Measurements from ENCODE around the gene PLEKHA1.

The PLEKHA1 gene

GRCh38 chr10:122461729-122462532, 87.4 kb downstream of the PLEKHA1 start:
- DNase-seq (ENCODE audit: low read depth), result no peak

DNA sequence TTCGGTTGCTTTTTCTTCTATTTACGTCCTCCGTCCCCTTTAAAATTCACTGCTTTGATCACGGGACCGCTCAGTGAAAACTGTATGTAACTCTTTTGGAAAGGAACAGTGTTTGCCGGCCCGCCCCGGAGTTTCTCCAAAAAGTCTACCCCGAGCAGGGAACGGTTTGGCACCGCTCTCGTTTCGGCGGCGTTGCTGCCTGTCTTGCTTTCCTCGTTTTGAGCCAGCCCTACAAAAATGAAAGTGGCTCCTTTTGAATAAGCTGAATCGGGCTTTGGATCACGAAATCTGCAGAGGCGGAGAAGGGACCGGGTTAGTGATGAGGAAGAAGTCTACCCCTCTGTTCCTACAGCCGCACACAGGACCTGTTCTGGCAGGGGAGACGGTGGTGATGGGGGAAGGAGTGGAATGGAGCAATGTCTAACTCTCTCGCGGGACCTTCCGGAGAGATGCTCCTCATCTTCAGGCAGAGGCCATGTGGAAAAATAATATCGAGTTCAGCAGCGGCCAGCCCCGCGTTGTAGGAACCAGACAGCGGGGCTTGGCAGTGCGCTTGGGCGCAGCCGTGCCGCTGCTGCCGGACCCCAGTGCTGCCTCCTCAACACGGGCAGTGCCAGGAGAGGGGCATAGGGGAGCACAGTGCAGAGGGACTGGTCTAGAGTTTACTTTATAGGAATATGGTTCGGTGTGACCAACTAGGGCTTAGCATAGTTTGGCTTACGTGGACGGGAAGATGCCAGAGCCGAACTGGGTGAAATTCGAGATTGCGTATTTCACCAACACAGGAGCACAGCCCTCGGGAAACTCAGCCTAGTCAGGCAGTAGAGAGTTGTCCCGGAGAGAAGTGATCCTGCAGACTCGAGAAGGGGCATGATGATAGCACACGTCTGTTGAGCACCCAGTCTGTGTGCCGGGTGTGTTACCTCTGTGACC, 88.3 kb downstream of the PLEKHA1 start:
- no peak for DNase-seq (ENCODE audit: low read depth)

DNA sequence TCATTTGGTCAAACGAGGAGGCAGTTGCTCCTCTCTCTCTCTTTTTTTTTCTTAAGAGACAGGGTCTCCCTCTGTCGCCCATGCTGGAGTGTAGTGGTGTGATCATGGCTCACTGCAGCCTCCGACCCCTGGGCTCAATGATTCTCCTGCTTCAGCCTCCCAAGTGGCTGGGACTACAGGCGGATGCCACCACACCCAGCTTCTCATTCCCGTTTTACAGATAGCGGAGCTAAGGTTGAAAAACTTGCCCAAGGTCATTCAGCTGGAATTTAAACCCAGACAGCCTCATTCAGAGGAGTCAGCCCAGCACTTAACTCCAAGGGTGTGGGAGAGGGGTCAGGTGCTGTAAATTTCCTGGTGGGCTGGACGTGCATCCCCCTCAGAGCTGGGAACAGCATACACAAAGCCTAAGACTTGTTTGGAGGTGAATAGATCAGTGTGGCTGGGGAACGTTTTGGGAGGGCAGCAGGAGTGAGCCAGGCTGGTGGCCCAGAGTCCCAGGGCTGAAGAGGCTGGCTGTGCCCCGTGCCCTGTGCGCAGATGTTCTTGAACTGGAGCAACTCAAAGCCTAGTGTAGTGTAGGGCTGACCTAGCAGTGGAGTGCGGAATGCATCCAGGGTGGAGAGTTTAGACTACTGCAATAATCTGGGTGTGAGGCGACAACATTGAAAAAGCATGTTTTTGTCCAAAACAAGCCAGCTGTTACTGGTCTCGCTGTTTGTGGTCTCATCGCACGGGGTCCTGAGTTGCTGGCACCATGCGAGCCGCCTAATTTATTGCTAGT, 89.2 kb downstream of the PLEKHA1 start:
- no peak for DNase-seq (ENCODE audit: low read depth)

- no peak for DNase-seq (ENCODE audit: low read depth)
These were observed 89.7 kb downstream of the PLEKHA1 start for GRCh38 chr10:122464250-122464510.

DNA sequence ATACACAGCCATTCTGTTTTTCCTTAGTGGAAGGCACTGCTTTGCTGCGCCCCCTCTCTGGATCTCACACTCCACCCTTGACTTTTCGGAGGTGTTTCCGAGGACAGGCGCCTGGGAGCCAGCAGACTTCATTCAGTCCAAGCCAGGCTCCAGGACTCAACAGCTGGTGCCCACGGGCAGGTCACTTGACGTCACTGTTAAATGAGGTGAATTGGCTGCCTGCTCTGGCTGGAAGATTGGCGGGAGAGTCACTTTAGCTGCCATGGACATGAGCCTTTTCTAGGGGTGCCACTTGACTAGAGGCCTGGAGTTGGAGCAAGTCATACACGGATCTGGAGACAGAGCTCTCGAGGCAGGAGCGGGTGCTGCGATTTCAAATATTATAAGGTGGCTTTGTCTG, 90.1 kb downstream of the PLEKHA1 start:
- no peak for DNase-seq (ENCODE audit: low read depth)

GRCh38 chr10:122465401-122466040, 91.0 kb downstream of the PLEKHA1 start:
- no peak for DNase-seq (ENCODE audit: low read depth)

- DNase-seq (ENCODE audit: low read depth), result no peak
These were observed 92.5 kb downstream of the PLEKHA1 start for GRCh38 chr10:122466951-122467381.

- DNase-seq (ENCODE audit: low read depth), result no peak
These were observed 93.2 kb downstream of the PLEKHA1 start for GRCh38 chr10:122467701-122468100.

- DNase-seq (ENCODE audit: low read depth), result no peak
These were observed 93.9 kb downstream of the PLEKHA1 start for GRCh38 chr10:122468307-122468925.

GRCh38 chr10:122468926-122469781, 94.6 kb downstream of the PLEKHA1 start:
- no peak for DNase-seq (ENCODE audit: low read depth)

- no peak for DNase-seq (ENCODE audit: low read depth)
These were observed 95.3 kb downstream of the PLEKHA1 start for GRCh38 chr10:122469848-122470247.

- no peak for DNase-seq (ENCODE audit: low read depth)
These were observed 97.1 kb downstream of the PLEKHA1 start for GRCh38 chr10:122471531-122472177.

DNA sequence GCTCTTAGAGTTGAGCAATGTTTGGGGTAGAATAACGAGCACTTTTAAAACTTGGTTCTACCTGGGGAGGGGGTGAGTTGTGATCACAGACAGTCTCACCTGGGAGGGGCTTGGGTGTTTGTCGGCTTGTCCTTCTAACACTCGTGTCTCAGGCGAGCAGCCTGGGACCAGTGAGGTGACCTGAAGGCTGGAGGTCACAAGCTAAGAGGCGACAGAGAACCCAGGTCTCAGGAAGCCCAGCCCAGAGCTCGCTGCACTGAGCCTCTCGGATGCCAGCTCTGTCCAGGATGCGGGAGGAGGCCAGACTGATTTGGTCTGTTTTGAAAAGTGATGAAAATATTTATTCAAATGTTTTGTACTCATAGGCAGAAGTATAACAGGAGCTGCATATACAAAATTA, 98.6 kb downstream of the PLEKHA1 start:
- DNase-seq (ENCODE audit: low read depth), result no peak

GRCh38 chr10:122474131-122474818, 99.8 kb downstream of the PLEKHA1 start:
- no peak for DNase-seq (ENCODE audit: low read depth)

DNA sequence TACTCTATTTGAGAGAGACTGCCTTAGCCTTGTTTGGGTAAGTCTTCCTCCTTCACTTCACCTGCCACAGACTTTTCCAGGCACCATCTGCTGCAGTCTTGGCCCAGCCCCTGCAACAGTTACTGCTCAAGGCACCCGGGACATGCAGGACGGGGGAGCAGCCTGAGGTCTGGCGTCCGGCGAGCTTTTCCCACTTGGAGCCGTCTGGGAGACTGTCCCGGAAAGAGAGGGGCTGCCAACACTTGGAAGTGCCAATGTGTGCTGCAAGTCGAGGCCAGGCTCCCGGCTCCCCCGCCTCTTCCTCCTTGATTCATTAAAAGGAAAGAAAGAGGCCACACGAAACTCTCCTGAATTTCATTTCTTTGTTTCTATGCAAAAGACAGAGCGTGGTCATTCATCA, 100.6 kb downstream of the PLEKHA1 start:
- no peak for DNase-seq (ENCODE audit: low read depth)

DNA sequence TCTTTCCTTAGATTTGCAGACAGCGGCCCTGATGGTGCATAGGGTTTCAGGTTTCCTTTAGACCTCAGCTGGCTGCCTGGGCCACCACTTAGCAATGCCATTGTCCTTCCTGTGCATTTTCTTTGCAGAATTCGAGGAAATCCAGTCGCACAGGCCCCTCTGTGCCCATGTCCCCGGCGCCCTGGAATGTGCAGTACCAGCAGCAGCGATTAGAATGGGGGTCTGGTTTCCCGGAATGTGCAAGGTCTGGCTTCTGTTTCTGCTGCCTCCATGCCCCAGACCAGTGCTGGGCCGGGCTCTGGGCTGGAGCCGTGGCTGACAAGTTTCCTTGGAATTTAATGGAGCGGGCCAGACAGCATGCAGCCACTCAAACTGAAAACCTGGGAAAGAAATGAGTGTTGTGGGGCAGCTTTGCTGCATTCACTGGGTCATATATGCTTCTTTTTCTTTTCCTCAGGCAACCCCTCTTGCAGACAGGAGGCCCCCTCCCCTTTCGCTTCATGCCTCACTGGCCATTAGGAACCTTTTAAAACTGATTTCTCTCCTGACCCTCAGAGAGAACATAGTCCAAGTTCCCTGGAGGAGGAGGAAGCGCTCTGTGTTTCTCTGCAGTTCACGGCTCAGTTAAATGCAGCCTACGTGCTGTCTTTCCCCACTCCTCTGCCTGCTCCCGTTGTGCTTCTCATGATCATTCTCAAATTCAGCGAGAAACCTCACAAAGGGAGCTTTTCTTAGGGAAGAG, 101.3 kb downstream of the PLEKHA1 start:
- no peak for DNase-seq (ENCODE audit: low read depth)

DNA sequence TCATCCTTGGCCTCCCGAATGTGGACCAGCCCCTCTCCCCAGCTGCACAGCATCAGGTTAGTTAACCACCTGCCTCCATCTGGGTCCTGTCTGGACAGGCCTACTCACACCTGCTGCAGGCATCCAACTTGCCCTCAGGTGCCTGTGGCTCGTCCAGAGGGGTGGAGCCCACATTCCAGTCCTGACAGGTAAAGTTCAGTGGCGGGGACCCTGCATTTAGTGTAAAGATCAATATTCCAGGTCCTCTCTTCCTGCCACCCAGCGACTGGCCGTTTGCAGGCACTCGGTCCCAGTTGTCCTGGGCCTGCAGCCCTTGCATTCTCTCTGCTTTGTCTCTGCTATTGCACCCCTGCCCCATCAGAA, 101.8 kb downstream of the PLEKHA1 start:
- no peak for DNase-seq (ENCODE audit: low read depth)

DNA sequence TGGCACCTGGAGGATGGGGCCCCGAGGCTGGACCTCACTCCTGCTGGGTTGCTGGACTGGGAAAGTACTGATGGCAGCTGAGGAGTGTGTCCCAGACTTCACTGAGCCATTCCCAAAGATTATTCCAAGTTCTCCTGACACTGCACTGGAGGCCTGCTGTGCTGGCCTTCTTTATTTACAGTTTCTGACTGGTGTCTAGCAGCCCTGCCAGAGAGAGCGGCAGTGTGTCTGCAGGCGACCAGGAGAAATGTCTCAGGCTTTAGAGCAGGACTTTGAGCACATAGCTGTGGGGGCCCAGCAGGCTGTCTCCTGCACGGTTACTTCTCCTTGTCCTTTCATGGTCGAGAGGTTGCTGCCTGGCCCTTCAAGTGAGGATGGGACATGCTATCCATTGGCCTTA, 102.9 kb downstream of the PLEKHA1 start:
- no peak for DNase-seq (ENCODE audit: low read depth)

DNA sequence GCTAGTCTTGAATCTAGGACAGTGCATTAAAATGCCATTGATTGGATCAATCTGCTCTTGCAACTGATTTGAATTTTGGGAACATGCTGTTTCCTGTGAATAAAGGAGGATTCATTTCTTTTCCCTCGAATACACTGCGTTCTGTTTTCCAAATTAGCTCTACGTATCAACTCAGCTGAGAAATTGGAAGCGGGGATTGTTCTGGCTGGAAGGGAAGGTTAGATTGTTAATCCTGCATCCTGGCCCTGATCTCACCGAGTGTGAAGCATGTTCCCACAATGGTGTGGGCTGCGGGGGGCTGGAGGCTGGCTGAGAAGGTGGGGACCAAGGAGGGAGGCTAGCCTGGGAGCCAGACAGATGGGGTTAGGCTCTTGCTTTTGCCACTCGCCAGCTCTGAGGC, 104.5 kb downstream of the PLEKHA1 start:
- DNase-seq (ENCODE audit: low read depth), result no peak

All from stimulated activated CD8-positive, alpha-beta memory T cell treated with anti-CD3 and anti-CD28 coated beads, Interleukin-4, amount 100 ng/mL, for 24 hours (primary cell).